Skeletal muscle tissue (tissue), 4 donors: ENCODE measurements around the gene RMND1. TPM values are rescaled to one million over a fixed set of nuclear protein-coding genes. Genes with fewer than 3 reads are reported as not detected.
A peak's percentile ranks its signal among the peaks of the same experiment; 100 is the strongest.
"Not testable (repeated sequence)": the region's sequence is repeated elsewhere in the genome, so short reads cannot be mapped to it uniquely, and the experiment has no call there.

ENCODE experiments used
- H3K27ac ChIP-seq: one replicate; pipeline ENCODE4 v1.7.0; 2013; ENCODE audit warnings: mild to moderate bottlenecking, low read depth, low read length, inconsistent platforms
- H3K27me3 ChIP-seq, 3 donors: one replicate each; pipeline ENCODE4 v1.7.0; 2013; ENCODE audit warnings: low read length in 3 of 3; ENCODE audit not compliant: control insufficient read depth in 3 of 3, insufficient read depth in 3 of 3
- H3K36me3 ChIP-seq, 3 donors: one replicate each; pipeline ENCODE4 v1.7.0; 2013; ENCODE audit warnings: low read length in 3 of 3; ENCODE audit not compliant: control insufficient read depth in 3 of 3, insufficient read depth in 3 of 3
- H3K4me1 ChIP-seq, 3 donors: one replicate each; pipeline ENCODE4 v1.7.0; 2013; ENCODE audit warnings: low read length in 3 of 3, mild to moderate bottlenecking in 3 of 3; ENCODE audit not compliant: control insufficient read depth in 3 of 3, insufficient read depth in 3 of 3
- H3K4me3 ChIP-seq, 3 donors: one replicate each; pipeline ENCODE4 v1.7.0; 2013; ENCODE audit warnings: low read length in 3 of 3
- H3K9ac ChIP-seq, 3 donors: one replicate each; pipeline ENCODE4 v1.7.0; 2013; ENCODE audit warnings: low read length in 3 of 3, mild to moderate bottlenecking in 3 of 3, moderate library complexity in 2 of 3, low read depth in 1 of 3
- H3K9me3 ChIP-seq, 3 donors: one replicate each; pipeline ENCODE4 v1.7.0; 2013; ENCODE audit warnings: low read length in 3 of 3; ENCODE audit not compliant: control insufficient read depth in 3 of 3
- total RNA-seq: library from RNA; depleted of rRNA; stranded (reverse); fragments of >200 nt; gene quantifications from one replicate; pipeline ENCODE4 v1.2.3, GENCODE V29; 2014
- donor health status: Osteomylitis.

Gene RMND1
- total RNA-seq, 1 donor from 2014 or later = 30.8 TPM

DNA sequence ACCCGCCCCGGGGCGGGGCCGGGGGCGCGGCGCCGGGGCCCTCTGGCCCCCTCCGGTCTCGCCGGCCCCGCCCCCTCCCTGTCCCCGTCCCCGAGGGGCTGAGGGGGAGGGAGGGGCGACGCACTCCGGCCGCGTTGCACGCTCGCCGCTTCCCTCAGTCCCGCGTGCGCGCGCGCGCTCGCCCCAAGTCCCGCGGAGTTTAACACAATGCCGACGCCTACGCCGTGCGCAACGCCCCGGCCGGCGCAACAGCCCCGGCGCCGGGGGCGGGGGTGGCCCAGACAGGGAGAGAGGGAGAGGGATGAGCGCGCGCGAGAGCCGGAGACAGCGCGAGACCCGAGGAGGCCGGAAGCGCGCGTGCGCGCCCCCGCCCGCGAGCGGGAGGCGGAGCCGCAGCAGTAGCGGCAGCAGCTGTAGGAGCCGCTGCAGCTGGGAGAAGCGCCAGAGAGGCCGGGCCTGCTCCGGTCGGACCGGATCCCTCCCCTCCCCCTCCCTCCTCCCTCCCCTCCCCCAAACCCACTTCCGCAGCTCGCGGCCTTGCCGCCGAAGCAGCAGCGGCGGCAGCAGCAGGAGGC, 61.6 kb downstream of the RMND1 start:
- H3K4me1 ChIP-seq = peaks cover 29 to 30% (median 30%) of the 10 kb centered on the region in 3 donors
- no peaks in the 10 kb centered on the region for H3K27me3 ChIP-seq
- H3K4me3 ChIP-seq = peak overlapping the region; percentile 54 to 86 (median 82)
- no peaks in the 10 kb centered on the region for H3K9me3 ChIP-seq
- H3K36me3 ChIP-seq = no peaks in the 10 kb centered on the region
- peak overlapping the region; percentile 76 to 94 (median 90) for H3K9ac ChIP-seq
- peak overlapping the region; percentile 97 for H3K27ac ChIP-seq

DNA sequence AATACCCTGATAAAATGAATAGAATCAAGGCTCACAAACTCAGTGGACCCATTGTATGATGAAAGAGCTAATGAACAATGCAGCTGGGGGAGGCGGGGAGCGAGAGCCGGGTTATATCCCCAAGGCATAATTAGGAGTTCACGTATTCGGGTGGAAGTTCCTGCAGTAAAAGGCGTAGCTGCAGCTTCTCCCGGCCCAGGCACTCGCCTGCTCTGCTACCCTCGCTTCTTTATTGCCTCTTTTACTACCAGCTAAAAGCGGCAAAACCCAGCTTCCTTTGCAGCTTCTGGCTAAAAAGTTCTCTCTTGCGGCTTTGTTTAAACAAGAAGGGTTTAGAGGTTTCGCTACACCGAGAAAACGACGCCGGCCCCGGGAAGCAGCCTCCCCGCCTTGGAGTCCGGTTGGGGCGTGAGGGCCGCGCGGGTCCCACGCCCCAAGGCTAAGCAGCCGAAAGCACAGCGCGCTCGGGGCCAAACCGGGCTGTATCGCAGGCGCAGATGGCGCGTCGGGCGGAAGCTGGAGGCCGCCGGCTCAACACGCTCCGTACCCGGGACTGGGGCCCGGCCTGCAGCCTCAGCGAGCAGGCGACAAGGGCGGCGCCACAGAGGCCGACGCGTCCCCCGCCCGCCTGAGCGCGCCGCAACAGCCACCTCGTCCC, 62.2 kb downstream of the RMND1 start:
- H3K36me3 ChIP-seq = no peaks in the 10 kb centered on the region
- H3K4me1 ChIP-seq = peaks cover 28 to 30% (median 29%) of the 10 kb centered on the region in 3 donors
- no peaks in the 10 kb centered on the region for H3K27me3 ChIP-seq
- peak overlapping the region; percentile 97 for H3K27ac ChIP-seq
- H3K4me3 ChIP-seq = peak overlapping the region; percentile 82 to 89 (median 86)
- peak overlapping the region; percentile 70 to 94 (median 94) for H3K9ac ChIP-seq
- H3K9me3 ChIP-seq = no peaks in the 10 kb centered on the region

DNA sequence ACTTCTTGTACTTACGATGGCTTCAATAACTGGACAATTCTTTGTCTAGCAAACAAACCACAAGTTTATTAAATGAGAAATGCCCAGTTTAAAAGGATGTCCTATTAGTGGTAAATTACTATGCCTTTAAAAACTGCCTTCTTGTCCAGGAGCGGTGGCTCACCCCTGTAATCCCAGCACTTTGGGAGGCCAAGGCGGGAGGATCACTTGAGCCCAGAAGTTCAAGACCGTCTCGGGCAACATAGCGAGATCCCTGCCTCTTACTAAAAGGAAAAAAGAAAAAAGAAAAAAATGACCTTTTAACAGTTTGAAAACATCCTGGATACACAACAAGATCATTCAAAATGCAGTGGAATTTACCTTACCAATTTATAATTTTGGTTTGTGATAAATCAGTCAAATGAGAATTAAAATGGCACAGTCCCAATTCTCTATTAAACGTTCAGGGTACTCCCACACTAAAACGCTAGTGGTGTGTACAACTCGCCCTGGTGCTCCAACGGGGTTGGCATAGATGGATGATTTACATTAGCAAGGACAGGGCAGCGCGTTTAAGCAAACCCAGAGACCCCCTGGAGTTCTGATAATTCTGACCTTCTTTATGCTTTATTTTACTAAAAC, 62.8 kb downstream of the RMND1 start:
- Histone ChIP-seq H3K27ac (peak overlapping the region; percentile 97), H3K4me3 (peak overlapping the region; percentile 82 to 89 (median 86)), H3K4me1 (peaks cover 27 to 30% (median 28%) of the 10 kb centered on the region in 3 donors), H3K27me3 (no peaks in the 10 kb centered on the region), H3K36me3 (no peaks in the 10 kb centered on the region), H3K9me3 (no peaks in the 10 kb centered on the region), H3K9ac (peak overlapping the region; percentile 70 to 94 (median 94))

DNA sequence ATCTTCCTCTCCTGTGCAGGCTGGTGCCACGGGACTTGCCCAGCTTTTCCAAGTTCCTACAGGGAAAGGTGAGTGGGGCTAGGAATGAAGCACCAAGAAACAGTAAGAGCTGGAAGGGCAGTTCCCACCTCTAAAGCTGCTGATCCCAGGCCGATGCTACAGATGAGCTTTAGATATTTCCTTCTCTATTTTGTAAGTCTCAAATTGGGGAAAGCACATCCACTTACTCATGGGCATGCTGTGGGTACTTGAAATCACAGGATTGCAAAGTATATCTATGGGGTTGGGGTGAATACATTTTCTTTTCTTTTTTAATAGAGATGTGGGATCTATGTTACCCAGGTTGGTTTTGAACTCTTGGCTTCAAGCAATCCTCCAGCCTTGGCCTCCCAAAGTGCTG, 63.7 kb downstream of the RMND1 start:
- Histone ChIP-seq H3K4me3 (no peak overlapping the region), H3K36me3 (no peaks in the 10 kb centered on the region), H3K27ac (peak overlapping the region; percentile 20), H3K4me1 (peaks cover 20 to 23% (median 21%) of the 10 kb centered on the region in 3 donors), H3K9ac (no peak overlapping the region), H3K9me3 (no peaks in the 10 kb centered on the region), H3K27me3 (no peaks in the 10 kb centered on the region)

DNA sequence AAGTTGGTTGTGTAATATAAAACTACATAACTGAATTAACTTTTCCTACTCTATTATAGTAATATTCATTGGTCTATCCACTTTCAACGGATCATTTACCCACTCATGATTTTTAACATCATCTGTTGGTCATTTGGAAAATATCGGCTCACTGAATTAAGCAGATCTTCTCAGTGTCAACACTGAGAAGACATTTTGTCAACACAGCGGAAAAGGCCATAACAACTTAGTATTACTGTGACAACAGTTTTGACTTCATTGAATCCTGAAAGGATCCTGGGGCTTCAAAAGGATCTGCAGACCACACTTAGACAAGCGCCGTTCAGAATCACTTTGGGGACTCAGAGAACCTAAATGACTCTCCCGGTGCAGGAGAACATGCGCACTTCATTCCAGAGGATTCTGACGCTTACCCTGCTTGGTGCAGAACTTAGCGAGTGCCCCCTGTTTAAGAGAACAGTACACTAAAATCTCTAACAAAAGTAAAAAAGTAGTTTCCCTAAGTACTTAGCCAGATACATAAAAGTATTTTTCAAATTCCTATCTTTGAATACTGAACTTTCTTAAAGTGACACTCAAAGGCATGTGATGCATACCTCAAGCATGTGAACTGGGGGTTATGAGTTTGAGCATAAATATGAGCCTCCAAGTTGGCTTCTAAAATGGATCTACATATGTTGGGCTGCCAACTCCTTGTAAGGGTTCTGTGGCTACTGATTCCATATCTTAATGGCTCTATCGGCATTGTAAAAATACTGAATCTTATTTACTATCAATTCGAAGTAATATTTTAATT, 64.6 kb downstream of the RMND1 start:
- Histone ChIP-seq H3K9me3 (no peaks in the 10 kb centered on the region), H3K27me3 (no peaks in the 10 kb centered on the region), H3K4me1 (peaks cover 11 to 14% (median 13%) of the 10 kb centered on the region in 3 donors), H3K36me3 (no peaks in the 10 kb centered on the region), H3K27ac (no peak overlapping the region), H3K4me3 (no peak overlapping the region), H3K9ac (peak overlapping the region in 1 of 3 donors; percentile 19)

DNA sequence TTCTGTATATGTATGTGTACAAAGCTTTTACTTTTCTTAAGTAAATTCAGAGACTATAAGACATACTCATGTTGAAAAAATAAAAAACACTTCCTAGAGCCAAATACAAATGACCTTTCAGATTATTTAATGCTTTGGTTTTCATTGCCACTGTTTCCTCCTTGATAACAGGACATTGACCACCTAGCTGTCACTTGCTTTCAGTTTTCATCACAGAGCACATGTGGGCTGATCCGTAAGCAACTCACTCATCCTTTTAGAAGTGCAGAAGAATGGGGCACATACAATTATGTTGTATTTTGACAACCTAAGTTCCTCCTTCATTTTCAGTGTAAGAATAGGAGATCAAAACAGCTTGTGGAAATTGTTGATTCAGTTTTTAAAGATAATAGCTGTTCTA, 66.7 kb downstream of the RMND1 start:
- no peak overlapping the region for H3K4me3 ChIP-seq
- H3K4me1 ChIP-seq = peaks cover 10 to 18% (median 11%) of the 10 kb centered on the region in 3 donors
- H3K9ac ChIP-seq = no peak overlapping the region
- H3K27ac ChIP-seq = no peak overlapping the region
- no peaks in the 10 kb centered on the region for H3K9me3 ChIP-seq
- H3K27me3 ChIP-seq = no peaks in the 10 kb centered on the region
- no peaks in the 10 kb centered on the region for H3K36me3 ChIP-seq

DNA sequence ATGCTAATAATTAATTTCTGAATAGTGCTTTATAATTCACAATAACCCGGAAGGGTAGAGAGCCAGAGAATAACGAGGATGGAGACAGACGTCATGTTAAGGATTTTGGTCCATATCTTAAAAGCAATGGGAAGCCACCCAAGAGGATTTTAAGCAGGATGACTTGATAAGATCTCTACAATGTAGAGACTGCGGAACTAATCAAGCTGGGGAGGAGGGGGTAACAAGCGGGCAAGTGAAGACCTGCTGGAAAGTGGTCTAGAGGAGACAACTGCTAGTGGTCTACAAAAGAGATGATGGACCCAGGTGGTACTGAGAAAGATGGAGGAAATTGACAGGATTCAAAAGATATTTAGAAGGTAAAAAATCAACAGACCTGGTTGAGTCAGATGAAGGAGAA, 67.8 kb downstream of the RMND1 start:
- H3K4me1 ChIP-seq = peaks cover 8 to 18% (median 10%) of the 10 kb centered on the region in 3 donors
- no peak overlapping the region for H3K9ac ChIP-seq
- no peak overlapping the region for H3K4me3 ChIP-seq
- no peaks in the 10 kb centered on the region for H3K36me3 ChIP-seq
- no peaks in the 10 kb centered on the region for H3K9me3 ChIP-seq
- no peaks in the 10 kb centered on the region for H3K27me3 ChIP-seq
- no peak overlapping the region for H3K27ac ChIP-seq

DNA sequence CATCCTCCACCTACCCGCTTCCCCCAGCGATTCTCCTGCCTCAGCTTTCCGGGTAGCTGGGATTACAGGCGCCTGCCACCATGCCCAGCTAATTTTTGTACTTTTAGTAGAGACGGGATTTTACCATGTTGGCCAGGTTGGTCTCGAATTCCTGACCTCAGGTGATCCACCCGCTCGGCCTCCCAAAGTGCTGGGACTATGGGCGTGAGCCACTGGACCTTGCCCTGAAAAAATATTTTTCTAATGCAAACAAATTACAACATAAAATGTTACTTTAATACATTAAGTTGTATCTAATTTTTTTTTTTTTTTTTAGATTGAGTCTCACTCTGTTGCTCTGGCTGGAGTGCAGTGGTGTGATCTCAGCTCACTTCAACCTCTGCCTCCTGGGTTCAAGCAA, 69.3 kb downstream of the RMND1 start:
- not testable (repeated sequence) for H3K36me3 ChIP-seq, H3K27ac ChIP-seq, H3K4me3 ChIP-seq, H3K9ac ChIP-seq, H3K9me3 ChIP-seq, H3K27me3 ChIP-seq, H3K4me1 ChIP-seq

DNA sequence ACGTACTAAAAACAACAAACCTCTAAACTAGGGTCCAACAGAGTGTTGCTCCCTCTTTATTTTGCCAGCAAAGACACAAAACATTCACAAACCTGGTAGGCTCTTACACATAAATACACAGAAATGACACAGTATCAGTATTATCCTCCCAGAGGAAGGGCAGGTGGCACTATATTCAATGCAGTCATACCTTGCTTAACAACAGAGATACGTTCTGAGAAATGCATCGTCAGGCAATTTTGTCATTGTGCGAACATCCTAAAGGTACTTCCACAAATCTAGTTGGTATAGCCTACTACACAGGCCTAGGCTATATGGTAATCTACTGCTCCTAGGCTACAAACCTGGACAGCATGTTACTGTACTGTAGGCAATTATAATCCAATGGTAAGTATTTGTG, 70.2 kb downstream of the RMND1 start:
- Histone ChIP-seq H3K9me3 (no peaks in the 10 kb centered on the region), H3K27ac (no peak overlapping the region), H3K4me1 (peaks cover 3 to 10% (median 5%) of the 10 kb centered on the region in 3 donors), H3K36me3 (no peaks in the 10 kb centered on the region), H3K4me3 (no peak overlapping the region), H3K9ac (no peak overlapping the region), H3K27me3 (no peaks in the 10 kb centered on the region)
